DOHH2 (cell line): ENCODE measurements around the gene PKM.

Experiments
- EZH2phosphoT487 ChIP-seq: fragments of 200-600 bp; sonication (generic); IDR thresholded peaks from 2 replicates; pipeline ENCODE4 v1.6.1; 2017; ENCODE audit warnings: borderline replicate concordance, mild to moderate bottlenecking, antibody characterized with exemption, low read length, moderate library complexity, mixed read lengths
- TF ChIP-seq, protein P1 (sequence below): fragments of 200-600 bp; sonication (generic); IDR thresholded peaks from one replicate; pipeline ENCODE4 v1.5.1; 2014; ENCODE audit warnings: antibody characterized with exemption, mild to moderate bottlenecking, low read depth, low read length; ENCODE audit not compliant: poor library complexity, severe bottlenecking

DNA sequence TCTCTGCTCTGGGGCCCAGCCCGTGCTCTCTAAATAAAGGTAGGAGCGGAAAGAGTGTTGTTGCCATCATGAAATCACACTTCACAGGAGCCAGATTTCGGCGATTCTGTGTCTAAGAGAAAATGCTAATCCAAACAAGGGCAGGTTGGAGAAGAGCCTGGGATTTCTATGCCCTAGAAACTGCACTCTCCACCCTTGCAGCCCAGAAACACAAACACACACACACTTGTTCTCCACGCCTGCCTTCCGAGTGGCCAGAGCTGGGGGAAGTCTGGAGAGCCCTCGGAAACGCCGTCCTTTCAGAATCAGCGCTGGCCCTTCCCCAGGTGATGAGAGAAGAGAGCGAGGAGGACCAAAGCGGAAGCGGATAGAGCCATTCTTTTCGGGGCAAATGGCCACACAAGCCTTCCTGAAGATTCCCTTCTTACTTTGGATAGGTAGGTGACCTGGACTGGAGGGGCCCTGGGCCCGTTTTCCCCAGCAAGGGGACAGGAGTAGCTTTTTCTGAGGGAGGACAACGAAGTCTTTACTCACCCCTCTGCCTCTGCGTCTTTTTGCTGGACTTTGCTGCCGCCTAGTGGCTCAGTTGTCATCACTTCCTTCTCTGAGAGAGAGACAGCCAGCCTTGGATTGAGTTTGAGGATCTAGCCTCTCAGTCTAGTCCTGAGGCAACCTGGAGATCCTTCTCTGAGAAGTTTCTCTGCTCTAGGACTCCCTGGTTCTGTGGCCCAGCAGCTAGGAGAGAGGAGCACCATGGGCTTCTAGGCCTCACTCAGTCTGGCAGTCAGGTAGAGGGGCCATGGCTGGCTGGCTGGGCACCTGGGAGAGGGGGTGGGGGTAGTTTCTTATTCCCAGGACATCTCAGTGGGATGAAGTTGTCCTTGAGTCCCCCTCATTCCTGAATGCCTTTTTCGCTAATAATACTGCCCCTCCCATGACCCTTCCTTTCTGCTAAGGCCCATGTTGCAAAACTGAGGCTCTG is 75.1 kb downstream of the PKM start:
- TF ChIP-seq, protein P1, sequence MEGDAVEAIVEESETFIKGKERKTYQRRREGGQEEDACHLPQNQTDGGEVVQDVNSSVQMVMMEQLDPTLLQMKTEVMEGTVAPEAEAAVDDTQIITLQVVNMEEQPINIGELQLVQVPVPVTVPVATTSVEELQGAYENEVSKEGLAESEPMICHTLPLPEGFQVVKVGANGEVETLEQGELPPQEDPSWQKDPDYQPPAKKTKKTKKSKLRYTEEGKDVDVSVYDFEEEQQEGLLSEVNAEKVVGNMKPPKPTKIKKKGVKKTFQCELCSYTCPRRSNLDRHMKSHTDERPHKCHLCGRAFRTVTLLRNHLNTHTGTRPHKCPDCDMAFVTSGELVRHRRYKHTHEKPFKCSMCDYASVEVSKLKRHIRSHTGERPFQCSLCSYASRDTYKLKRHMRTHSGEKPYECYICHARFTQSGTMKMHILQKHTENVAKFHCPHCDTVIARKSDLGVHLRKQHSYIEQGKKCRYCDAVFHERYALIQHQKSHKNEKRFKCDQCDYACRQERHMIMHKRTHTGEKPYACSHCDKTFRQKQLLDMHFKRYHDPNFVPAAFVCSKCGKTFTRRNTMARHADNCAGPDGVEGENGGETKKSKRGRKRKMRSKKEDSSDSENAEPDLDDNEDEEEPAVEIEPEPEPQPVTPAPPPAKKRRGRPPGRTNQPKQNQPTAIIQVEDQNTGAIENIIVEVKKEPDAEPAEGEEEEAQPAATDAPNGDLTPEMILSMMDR = peak; percentile 91
- no peak for TF ChIP-seq EZH2phosphoT487
